Peyer's patch (tissue), 4 donors: ENCODE measurements around the gene ASCC1.

Experiments used
- POLR2A ChIP-seq, 2 donors: fragments of 450-650 bp; IDR thresholded peaks; one replicate each; pipeline ENCODE4 v1.5.1; 2017; ENCODE audit warnings: antibody characterized with exemption in 2 of 2, mild to moderate bottlenecking in 2 of 2, moderate library complexity in 2 of 2
- TF ChIP-seq, protein P1 (sequence below), 6 experiments: fragments of 450-650 bp in 4 of 6; fragments of 200-600 bp in 2 of 6; sonication (generic) in 1 of 6; IDR thresholded peaks; one replicate each; pipeline ENCODE4 v1.5.1; 2017 to 2019; ENCODE audit warnings: antibody characterized with exemption in 6 of 6, mild to moderate bottlenecking in 3 of 6, moderate library complexity in 1 of 6

GRCh38 chr10:72146559-72147323 lies 69.3 kb downstream of the ASCC1 start:
- TF ChIP-seq, protein P1, sequence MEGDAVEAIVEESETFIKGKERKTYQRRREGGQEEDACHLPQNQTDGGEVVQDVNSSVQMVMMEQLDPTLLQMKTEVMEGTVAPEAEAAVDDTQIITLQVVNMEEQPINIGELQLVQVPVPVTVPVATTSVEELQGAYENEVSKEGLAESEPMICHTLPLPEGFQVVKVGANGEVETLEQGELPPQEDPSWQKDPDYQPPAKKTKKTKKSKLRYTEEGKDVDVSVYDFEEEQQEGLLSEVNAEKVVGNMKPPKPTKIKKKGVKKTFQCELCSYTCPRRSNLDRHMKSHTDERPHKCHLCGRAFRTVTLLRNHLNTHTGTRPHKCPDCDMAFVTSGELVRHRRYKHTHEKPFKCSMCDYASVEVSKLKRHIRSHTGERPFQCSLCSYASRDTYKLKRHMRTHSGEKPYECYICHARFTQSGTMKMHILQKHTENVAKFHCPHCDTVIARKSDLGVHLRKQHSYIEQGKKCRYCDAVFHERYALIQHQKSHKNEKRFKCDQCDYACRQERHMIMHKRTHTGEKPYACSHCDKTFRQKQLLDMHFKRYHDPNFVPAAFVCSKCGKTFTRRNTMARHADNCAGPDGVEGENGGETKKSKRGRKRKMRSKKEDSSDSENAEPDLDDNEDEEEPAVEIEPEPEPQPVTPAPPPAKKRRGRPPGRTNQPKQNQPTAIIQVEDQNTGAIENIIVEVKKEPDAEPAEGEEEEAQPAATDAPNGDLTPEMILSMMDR (IDR thresholded peaks at IDR 0.05): no peak
- no peak for TF ChIP-seq POLR2A (IDR thresholded peaks at IDR 0.05)
